ENCODE results near the gene ADGRV1.

Gene ADGRV1

DNA sequence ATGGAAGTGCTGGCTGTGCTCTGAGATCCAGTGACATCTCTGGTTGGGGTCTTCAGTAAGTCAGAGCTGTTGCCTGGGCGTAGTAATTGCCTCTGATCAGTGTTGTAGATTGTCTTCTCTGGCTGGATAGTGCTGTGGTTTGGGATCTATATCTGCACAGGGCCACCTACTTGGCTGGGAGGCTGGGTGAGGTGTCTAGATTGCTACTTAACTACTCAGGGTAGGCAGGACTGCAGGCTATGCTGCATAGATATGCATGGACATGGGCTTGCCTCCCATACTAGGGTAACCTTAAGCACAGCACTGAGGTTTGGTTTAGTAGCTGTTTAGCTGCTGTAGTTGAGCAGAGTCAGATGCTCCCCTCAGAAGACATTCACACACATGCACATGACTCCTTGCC, 181.0 kb downstream of the ADGRV1 start:
- no peak for TF ChIP-seq CTCF (IDR thresholded peaks at IDR 0.05; ENCODE audit: insufficient read depth, missing control alignments)
- no peak for DNase-seq (ENCODE audit: insufficient read length, low spot score)
- FAIRE-seq = no peak

GRCh38 chr5:90740244-90740799, 181.7 kb downstream of the ADGRV1 start:
- no peak for TF ChIP-seq CTCF (IDR thresholded peaks at IDR 0.05; ENCODE audit: insufficient read depth, missing control alignments)
- no peak for DNase-seq (ENCODE audit: insufficient read length, low spot score)
- FAIRE-seq = no peak

GRCh38 chr5:90741022-90741564, 182.5 kb downstream of the ADGRV1 start:
- DNase-seq (ENCODE audit: insufficient read length, low spot score) (no peak), FAIRE-seq (no peak)
- no peak for TF ChIP-seq CTCF (IDR thresholded peaks at IDR 0.05; ENCODE audit: insufficient read depth, missing control alignments)

GRCh38 chr5:90746119-90746518, 187.5 kb downstream of the ADGRV1 start:
- no peak for FAIRE-seq

DNA sequence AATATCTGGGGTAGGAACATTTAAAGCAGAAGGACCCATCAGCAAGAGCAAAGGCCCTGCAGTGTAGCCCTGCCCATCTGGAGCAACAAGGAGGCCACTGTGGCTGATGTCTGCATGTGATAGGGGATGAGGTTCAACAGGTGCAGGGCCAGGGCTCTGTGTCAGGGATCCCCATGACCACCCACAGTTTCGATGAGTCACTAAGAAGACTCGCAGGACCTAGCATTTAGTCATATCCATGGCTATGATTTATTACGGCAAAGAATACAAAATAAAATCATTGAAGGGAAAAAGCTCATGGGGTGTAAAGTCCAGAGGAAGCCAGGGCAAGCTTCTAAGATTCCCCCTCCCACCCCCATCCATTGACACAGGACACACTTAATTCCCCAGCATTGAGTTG, 188.6 kb downstream of the ADGRV1 start:
- no peak for FAIRE-seq
- no peak for TF ChIP-seq CTCF (IDR thresholded peaks at IDR 0.05; ENCODE audit: insufficient read depth, missing control alignments)
- DNase-seq (ENCODE audit: insufficient read length, low spot score) = no peak

More at GRCh38 chr5:90746119-90746518, 187.5 kb downstream of the ADGRV1 start:
- no peak for DNase-seq (ENCODE audit: insufficient read length, low spot score)
- TF ChIP-seq CTCF (IDR thresholded peaks at IDR 0.05; ENCODE audit: insufficient read depth, missing control alignments) = no peak

- TF ChIP-seq CTCF (IDR thresholded peaks at IDR 0.05; ENCODE audit: insufficient read depth, missing control alignments) = no peak
- FAIRE-seq (no peak), DNase-seq (ENCODE audit: insufficient read length, low spot score) (no peak)
Observed at GRCh38 chr5:90747693-90748092, 189.1 kb downstream of the ADGRV1 start.

DNA sequence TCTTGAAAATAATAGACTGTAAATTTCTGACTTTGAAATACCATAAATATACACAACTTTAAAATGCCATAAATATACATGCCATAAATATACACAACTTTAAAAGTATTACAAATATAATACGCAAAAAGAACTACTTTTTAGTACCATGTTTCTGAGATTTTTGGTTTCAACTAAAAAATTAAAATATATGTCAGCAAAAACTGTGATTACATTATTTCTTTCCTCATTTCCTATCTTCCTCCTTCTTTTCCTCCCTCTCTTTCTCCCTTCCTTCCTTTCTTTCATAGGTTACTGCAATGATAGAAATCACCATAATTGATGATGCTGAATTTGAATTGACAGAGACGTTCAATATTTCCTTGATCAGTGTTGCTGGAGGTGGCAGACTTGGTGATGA, 200.5 kb downstream of the ADGRV1 start:
- no peak for DNase-seq (ENCODE audit: insufficient read length, low spot score)
- no peak for TF ChIP-seq CTCF (IDR thresholded peaks at IDR 0.05; ENCODE audit: insufficient read depth, missing control alignments)
- no peak for FAIRE-seq
